Stimulated activated CD8-positive, alpha-beta memory T cell treated with anti-CD3 and anti-CD28 coated beads, Interleukin-12 subunit alpha, Interleukin-12 subunit beta, amount 100 ng/mL, for 4 hours (primary cell): ENCODE data around the gene ITGB5.

Experiments
- DNase-seq: peaks from one replicate; pipeline ENCODE4 v3.0.0-alpha.2; 2020; ENCODE audit warnings: low read depth

ITGB5 gene

GRCh38 chr3:124860599-124860998 lies 26.6 kb downstream of the ITGB5 start:
- DNase-seq, result no peak

GRCh38 chr3:124859025-124859424 lies 28.1 kb downstream of the ITGB5 start:
- no peak for DNase-seq

- DNase-seq, result no peak
Measured at GRCh38 chr3:124858275-124858674, 28.9 kb downstream of the ITGB5 start.

- DNase-seq, result no peak
Measured at GRCh38 chr3:124856677-124857076, 30.5 kb downstream of the ITGB5 start.

- no peak for DNase-seq
Measured at GRCh38 chr3:124854009-124854408, 33.2 kb downstream of the ITGB5 start.

- DNase-seq, result no peak
Measured at GRCh38 chr3:124853446-124853845, 33.7 kb downstream of the ITGB5 start.

GRCh38 chr3:124851905-124852304 lies 35.3 kb downstream of the ITGB5 start:
- DNase-seq, result no peak

GRCh38 chr3:124851136-124851535 lies 36.0 kb downstream of the ITGB5 start:
- DNase-seq, result no peak

- DNase-seq, result no peak
Measured at GRCh38 chr3:124850633-124851032, 36.5 kb downstream of the ITGB5 start.

- no peak for DNase-seq
Measured at GRCh38 chr3:124850212-124850611, 37.0 kb downstream of the ITGB5 start.

GRCh38 chr3:124848300-124848699 lies 38.9 kb downstream of the ITGB5 start:
- DNase-seq, result no peak

- no peak for DNase-seq
Measured at GRCh38 chr3:124847863-124848262, 39.3 kb downstream of the ITGB5 start.

- no peak for DNase-seq
Measured at GRCh38 chr3:124847051-124847450, 40.1 kb downstream of the ITGB5 start.

- no peak for DNase-seq
Measured at GRCh38 chr3:124846189-124846588, 41.0 kb downstream of the ITGB5 start.

GRCh38 chr3:124845406-124845805 lies 41.8 kb downstream of the ITGB5 start:
- no peak for DNase-seq

GRCh38 chr3:124843506-124844177 lies 43.5 kb downstream of the ITGB5 start:
- DNase-seq, result no peak

GRCh38 chr3:124843047-124843446 lies 44.1 kb downstream of the ITGB5 start:
- no peak for DNase-seq

GRCh38 chr3:124841517-124841916 lies 45.6 kb downstream of the ITGB5 start:
- DNase-seq, result no peak

- DNase-seq, result no peak
Measured at GRCh38 chr3:124840331-124840730, 46.8 kb downstream of the ITGB5 start.

GRCh38 chr3:124839896-124840295 lies 47.3 kb downstream of the ITGB5 start:
- DNase-seq, result no peak

GRCh38 chr3:124838963-124839362 lies 48.2 kb downstream of the ITGB5 start:
- no peak for DNase-seq

GRCh38 chr3:124837730-124838186 lies 49.4 kb downstream of the ITGB5 start:
- DNase-seq, result no peak

- no peak for DNase-seq
Measured at GRCh38 chr3:124837065-124837464, 50.1 kb downstream of the ITGB5 start.

GRCh38 chr3:124836448-124836847 lies 50.7 kb downstream of the ITGB5 start:
- no peak for DNase-seq
